HG03571 (cell line): ENCODE measurements around the gene HS2ST1.
"Not testable (repeated sequence)": the region's sequence is repeated elsewhere in the genome, so short reads cannot be mapped to it uniquely, and the experiment has no call there.

ENCODE experiments used
- ATAC-seq: cut with Tn5 transposase; IDR thresholded peaks from one replicate; pipeline ENCODE4 v1.9.1; 2021; ENCODE audit not compliant: unreplicated experiment

Gene HS2ST1

GRCh38 chr1:86924324-86924960 is 10.0 kb downstream of the HS2ST1 start:
- no peak for ATAC-seq

GRCh38 chr1:86925742-86926141 is 11.3 kb downstream of the HS2ST1 start:
- no peak for ATAC-seq

GRCh38 chr1:86926883-86927282 is 12.4 kb downstream of the HS2ST1 start:
- no peak for ATAC-seq

DNA sequence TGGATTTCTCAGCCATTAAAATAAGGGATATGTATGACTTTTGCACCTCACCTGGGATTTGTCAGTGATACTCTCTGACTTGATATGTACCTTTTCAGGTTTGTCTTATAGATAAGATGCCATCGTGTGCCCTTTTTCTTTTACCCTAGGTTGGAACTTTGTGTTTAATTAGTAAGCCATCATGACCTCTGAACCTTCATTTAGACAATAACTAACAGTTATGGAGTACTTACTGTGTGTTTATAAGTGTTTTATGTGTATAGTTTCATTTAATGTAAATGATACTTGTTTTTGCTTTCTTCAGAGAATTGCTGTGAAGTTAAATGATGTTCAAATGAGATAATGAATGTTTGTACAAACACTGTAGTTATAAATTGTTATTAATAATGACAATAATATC is 14.4 kb downstream of the HS2ST1 start:
- no peak for ATAC-seq

DNA sequence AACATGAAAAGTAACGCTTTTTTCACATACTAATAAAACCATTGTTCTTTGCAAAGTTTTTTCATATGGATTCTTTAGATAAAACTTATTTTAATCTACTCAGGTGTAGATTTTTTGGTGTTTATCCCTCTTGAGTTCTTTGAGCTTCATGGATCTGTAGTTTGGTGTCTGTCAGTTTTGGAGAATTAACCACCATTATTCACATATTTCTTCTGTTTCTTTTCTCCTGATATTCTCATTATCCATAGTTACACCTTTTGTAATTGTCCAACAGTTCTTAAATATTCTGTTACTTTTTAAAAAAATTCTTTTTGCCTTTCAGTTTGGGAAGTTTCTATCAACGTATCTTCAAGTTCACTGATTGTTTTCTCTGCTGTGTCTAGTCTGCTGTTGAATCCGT is 18.6 kb downstream of the HS2ST1 start:
- no peak for ATAC-seq

DNA sequence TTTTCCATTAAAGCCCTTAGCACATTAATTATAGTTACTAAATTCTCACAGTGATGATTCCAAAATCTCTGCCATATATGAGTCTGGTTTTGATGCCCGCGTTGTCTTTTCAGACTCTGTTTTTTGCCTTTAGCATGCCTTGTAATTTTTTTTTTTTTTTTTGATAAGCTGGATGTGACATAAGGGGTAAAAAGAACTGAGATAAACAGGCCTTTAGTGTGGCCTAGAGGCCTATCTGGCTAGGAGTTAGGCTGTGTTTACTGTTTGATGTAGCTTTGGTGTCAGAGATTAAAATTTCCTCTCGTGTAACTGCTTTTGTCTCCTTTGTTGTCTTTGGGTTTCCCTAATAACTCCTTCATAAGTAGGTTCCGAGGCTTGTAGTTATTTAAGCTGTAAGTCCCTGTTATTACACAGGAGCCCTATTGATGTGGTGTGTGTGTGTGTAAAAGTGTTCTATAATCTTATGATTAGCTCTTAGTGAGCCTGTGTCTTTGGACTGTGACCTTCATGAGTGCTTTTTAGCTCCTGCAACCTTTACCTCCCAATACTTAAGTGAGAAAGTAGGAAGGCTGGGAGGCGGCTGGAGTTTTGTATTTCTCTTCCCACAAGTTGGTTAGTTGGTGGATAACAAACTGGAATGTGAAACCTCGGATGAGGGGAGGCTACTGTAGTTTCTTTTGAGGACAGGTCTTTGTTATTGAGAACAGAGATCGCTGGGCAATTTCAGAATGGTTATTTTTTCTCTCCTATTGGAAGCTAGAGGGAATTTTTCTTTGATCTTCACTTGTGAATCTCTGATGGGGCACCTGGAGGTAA is 19.3 kb downstream of the HS2ST1 start:
- no peak for ATAC-seq

DNA sequence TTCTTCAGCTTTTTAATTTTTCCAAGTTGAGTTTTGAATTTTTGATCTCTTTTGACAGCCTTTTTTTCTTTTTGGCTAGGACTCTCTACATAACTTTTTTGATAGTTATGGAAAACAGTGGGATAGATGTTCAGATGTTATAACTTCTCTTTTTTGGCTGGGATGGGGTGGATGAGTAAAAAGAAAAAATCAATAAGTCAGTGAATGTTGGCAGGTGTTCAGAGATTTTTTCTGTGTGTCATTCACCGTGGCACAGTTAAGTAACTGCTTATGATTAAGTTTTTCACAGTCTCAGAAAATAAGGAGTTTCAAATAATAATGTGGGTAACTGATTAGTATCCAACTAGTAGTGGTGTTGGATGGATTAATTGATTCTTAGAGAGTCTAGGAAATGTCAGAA is 24.0 kb downstream of the HS2ST1 start:
- ATAC-seq, result no peak

- ATAC-seq, result no peak
Observed at GRCh38 chr1:86938855-86939254, 24.4 kb downstream of the HS2ST1 start.

DNA sequence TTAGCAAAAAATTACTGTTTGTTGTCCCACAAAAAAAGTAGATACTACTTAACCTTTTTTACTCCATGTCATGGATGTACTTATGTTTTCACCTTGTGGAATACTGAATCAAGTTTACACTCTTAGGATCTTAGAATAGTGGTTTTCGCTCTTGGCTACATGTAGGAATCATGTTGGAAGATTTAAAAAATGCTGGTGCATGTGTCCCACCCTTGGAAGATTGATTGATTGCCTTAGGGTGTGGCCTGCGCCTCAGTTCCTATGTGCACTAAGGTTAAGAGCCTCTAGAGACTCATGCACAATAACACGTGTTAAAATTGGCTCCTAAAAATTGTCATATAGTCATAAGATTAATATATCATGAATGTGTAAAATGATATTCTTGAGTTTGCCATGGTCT is 25.0 kb downstream of the HS2ST1 start:
- no peak for ATAC-seq

- ATAC-seq, result no peak
Observed at GRCh38 chr1:86940599-86940998, 26.2 kb downstream of the HS2ST1 start.

GRCh38 chr1:86942042-86942441 is 27.6 kb downstream of the HS2ST1 start:
- no peak for ATAC-seq

DNA sequence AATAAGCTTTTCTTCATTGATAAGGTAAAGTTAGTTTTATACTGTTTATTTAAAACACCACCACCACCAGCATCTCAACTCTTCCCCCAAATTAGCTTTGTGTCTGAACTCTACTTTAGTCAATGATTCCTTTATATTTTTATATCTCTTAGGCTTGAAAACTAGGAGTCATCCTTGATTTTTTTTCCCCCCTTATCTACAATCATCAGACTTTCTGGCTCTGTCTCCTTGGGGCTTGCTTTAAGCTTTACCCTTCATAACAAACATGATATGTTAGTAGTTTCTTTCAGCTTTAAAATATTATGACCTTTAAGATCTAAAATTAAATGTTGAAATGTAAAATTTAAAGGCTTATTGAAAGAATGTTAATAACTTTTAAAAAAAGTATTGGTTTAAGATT is 28.3 kb downstream of the HS2ST1 start:
- no peak for ATAC-seq

GRCh38 chr1:86948212-86948611 is 33.8 kb downstream of the HS2ST1 start:
- no peak for ATAC-seq

DNA sequence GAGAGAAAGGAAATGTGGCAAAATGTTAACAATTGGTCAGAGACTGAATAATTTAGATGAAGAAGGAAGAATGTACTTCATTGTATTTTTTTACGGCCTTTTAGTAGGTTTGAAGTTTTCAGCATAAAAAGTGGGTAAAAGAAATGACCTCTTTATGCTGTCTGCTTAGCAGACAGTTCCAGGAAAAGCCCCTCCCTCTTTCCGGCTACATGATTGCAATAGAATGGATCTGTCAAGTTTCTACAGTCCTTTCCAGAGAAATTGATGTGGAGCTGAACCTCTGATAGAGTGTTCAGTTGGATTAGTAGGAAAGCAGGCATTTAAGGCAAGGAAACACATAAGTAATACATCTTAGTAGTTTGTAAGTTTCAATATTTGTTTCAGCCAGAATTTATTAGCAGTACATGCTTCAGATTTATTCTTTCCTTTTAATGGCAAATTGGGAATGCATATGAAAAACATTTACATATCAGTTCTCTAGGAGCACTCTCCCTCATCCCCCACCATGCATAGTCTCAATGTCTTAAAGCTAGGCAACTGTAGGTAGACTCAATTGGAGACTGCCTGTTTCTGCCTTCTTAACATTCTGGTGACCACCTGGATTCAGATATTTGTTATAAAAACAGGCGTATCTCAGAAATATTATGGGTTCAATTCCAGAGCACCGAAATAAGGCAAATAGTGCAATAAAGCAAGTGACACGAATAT is 36.4 kb downstream of the HS2ST1 start:
- ATAC-seq, result no peak

DNA sequence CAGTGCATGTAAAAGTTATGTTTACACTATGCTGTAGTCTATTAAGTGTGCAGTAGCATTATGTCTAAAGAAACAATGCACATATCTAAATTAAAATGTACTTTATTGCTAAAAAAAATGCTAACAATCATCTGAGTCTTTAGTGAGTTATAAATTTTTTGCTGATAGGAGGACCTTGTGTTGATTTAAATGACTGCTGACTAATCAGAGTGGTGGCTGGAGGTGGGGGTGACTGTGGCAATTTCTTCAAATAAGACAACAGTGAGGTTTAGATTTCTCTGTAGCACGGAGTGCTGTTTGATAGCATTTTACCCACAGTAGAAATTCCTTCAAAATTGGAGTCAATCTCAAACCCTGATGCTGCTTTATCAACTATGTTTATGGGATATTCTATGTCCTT is 37.0 kb downstream of the HS2ST1 start:
- no peak for ATAC-seq

GRCh38 chr1:86953167-86953566 is 38.7 kb downstream of the HS2ST1 start:
- no peak for ATAC-seq

- no peak for ATAC-seq
Observed at GRCh38 chr1:86955678-86956077, 41.2 kb downstream of the HS2ST1 start.

DNA sequence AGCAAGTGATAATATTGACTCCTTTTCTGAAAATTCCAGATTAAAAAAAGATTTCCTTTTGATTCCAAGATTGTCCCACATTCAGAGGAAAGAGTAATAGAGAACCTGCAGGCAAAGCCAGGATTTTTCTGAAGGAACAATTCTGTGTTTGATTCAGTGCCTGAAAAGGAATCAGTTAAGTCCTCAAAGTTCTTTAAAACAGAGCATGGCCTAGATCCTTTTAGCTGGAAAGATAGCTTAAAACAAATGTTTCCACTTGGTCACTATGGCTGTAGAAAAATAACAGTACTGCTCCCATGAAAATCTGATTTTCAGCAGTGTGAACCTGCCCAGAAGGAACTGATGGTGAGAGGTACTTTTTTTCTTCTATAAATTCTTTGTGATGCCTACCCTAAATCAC is 41.8 kb downstream of the HS2ST1 start:
- no peak for ATAC-seq

DNA sequence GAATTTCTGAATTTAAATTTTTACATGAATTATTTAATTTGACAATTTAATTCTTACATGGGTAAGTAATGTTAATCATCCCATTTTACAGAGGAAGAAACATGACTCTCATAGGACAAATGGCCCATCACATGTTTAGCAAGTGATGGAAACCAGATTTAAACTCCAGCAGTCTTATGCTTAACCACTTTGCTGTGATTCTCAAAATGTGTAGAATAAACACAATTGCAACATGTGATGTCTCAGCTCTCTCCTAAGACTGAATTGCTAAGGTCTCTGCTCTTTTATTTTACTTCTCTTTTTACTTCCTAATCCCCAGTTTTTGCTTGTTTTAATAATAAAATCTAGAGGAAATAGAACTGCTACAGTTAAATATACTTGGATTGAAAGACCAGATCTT is 42.8 kb downstream of the HS2ST1 start:
- ATAC-seq, result no peak

DNA sequence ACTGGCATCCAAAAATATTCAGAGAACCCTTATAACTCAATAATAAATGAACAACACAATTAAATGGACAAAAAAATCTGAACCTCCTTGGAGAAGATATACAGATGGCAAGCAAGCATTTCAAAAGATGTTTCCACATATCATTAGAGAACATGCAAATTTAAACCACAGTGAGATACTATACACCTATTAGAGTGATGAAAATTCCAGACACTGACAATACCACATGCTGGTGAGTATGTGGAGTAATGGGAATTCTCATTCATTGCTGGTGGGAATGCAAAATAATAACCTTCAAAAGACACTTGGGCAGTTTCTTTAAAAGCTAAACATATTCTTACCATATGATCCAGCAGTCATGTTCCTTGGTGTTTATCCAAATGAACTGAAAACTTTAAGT is 46.1 kb downstream of the HS2ST1 start:
- ATAC-seq, result no peak

DNA sequence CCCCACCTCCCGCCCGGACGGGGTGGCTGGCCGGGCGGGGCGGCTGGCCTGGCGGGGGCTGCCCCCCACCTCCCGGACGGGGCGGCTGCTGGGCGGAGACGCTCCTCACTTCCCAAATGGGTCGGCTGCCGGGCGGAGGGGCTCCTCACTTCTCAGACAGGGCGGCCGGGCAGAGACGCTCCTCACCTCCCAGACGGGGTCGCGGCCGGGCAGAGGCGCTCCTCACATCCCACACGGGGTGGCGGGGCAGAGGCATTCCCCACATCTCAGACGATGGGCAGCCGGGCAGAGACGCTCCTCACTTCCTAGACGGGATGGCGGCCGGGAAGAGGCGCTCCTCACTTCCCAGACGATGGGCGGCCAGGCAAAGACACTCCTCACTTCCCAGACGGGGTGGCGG is 49.4 kb downstream of the HS2ST1 start:
- not testable (repeated sequence) for ATAC-seq
